ENCODE data around the gene KLK8.

KLK8 gene

DNA sequence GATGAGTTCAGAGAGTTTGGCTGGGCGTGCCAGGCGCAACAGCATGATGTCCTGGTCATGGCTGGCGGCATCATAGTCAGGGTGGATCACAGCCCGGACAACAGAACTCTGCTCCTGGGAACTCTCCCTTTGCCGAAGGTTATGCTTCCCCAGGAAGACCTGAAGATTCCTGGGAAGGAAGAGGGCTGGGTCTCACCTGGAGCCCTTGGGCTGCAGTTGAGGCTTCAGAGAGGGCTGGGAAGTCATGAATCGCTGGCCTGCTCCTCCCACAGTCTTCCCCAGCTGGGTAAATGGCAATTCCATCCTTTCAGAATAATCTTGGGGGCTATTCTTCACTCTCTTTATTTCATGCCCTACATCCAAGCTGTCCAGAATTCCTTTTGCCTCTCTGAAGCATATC lies 38.0 kb downstream of the KLK8 start:
- H3K36me3 ChIP-seq (ENCODE audit: insufficient read depth, low read length), result no peaks in the 10 kb centered on the region
- no peaks in the 10 kb centered on the region for H4K20me1 ChIP-seq (ENCODE audit: insufficient read depth, low read length)
- H2AFZ ChIP-seq (ENCODE audit: low read depth, low read length), result no peak overlapping the region
- no peak for ATAC-seq (ENCODE audit: insufficient read depth, low read depth)
- H3K4me3 ChIP-seq (ENCODE audit: low read depth in 1 of 2, low read length in 2 of 2), result no peak overlapping the region
- H3K9me3 ChIP-seq (ENCODE audit: insufficient read depth, low read length, severe bottlenecking), result no peaks in the 10 kb centered on the region
- DNase-seq, result no peak
- H3K27ac ChIP-seq (ENCODE audit: low read length), result no peak overlapping the region
- H3K4me2 ChIP-seq (ENCODE audit: insufficient read depth, low read length), result no peak overlapping the region
- no peaks in the 10 kb centered on the region for H3K79me2 ChIP-seq (ENCODE audit: insufficient read depth, low read length)
- H3K4me1 ChIP-seq (ENCODE audit: insufficient read depth, low read length), result no peaks in the 10 kb centered on the region
- H3K27me3 ChIP-seq (ENCODE audit: insufficient read depth, low read length, poor library complexity), result no peaks in the 10 kb centered on the region
- H3K9ac ChIP-seq (ENCODE audit: low read depth, low read length), result no peak overlapping the region
- TF ChIP-seq, protein P1, sequence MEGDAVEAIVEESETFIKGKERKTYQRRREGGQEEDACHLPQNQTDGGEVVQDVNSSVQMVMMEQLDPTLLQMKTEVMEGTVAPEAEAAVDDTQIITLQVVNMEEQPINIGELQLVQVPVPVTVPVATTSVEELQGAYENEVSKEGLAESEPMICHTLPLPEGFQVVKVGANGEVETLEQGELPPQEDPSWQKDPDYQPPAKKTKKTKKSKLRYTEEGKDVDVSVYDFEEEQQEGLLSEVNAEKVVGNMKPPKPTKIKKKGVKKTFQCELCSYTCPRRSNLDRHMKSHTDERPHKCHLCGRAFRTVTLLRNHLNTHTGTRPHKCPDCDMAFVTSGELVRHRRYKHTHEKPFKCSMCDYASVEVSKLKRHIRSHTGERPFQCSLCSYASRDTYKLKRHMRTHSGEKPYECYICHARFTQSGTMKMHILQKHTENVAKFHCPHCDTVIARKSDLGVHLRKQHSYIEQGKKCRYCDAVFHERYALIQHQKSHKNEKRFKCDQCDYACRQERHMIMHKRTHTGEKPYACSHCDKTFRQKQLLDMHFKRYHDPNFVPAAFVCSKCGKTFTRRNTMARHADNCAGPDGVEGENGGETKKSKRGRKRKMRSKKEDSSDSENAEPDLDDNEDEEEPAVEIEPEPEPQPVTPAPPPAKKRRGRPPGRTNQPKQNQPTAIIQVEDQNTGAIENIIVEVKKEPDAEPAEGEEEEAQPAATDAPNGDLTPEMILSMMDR (IDR thresholded peaks at IDR 0.05; ENCODE audit: borderline replicate concordance, extremely low read depth, low read length, poor library complexity, severe bottlenecking), result no peak
- no peak for TF ChIP-seq EZH2 (IDR thresholded peaks at IDR 0.05; ENCODE audit: borderline replicate concordance, low read depth, low read length, severe bottlenecking)

- DNase-seq, result no peak
- Histone ChIP-seq H3K36me3 (ENCODE audit: insufficient read depth, low read length) (no peaks in the 10 kb centered on the region), H3K27me3 (ENCODE audit: insufficient read depth, low read length, poor library complexity) (no peaks in the 10 kb centered on the region), H3K4me3 (ENCODE audit: low read depth in 1 of 2, low read length in 2 of 2) (no peak overlapping the region), H2AFZ (ENCODE audit: low read depth, low read length) (no peak overlapping the region), H4K20me1 (ENCODE audit: insufficient read depth, low read length) (no peaks in the 10 kb centered on the region), H3K4me1 (ENCODE audit: insufficient read depth, low read length) (no peaks in the 10 kb centered on the region), H3K27ac (ENCODE audit: low read length) (no peak overlapping the region), H3K4me2 (ENCODE audit: insufficient read depth, low read length) (no peak overlapping the region), H3K79me2 (ENCODE audit: insufficient read depth, low read length) (no peaks in the 10 kb centered on the region), H3K9me3 (ENCODE audit: insufficient read depth, low read length, severe bottlenecking) (no peaks in the 10 kb centered on the region), H3K9ac (ENCODE audit: low read depth, low read length) (no peak overlapping the region)
- ATAC-seq (ENCODE audit: insufficient read depth, low read depth), result no peak
- no peak for TF ChIP-seq EZH2 (IDR thresholded peaks at IDR 0.05; ENCODE audit: borderline replicate concordance, low read depth, low read length, severe bottlenecking)
- TF ChIP-seq, protein P1 (IDR thresholded peaks at IDR 0.05; ENCODE audit: borderline replicate concordance, extremely low read depth, low read length, poor library complexity, severe bottlenecking), result no peak
Measured at GRCh38 chr19:50962245-50962644, 39.2 kb downstream of the KLK8 start.

- Histone ChIP-seq H3K79me2 (ENCODE audit: insufficient read depth, low read length) (no peaks in the 10 kb centered on the region), H3K4me1 (ENCODE audit: insufficient read depth, low read length) (no peaks in the 10 kb centered on the region), H3K36me3 (ENCODE audit: insufficient read depth, low read length) (no peaks in the 10 kb centered on the region), H3K4me2 (ENCODE audit: insufficient read depth, low read length) (no peak overlapping the region), H2AFZ (ENCODE audit: low read depth, low read length) (no peak overlapping the region), H3K27ac (ENCODE audit: low read length) (no peak overlapping the region), H3K9ac (ENCODE audit: low read depth, low read length) (no peak overlapping the region), H3K9me3 (ENCODE audit: insufficient read depth, low read length, severe bottlenecking) (no peaks in the 10 kb centered on the region), H3K27me3 (ENCODE audit: insufficient read depth, low read length, poor library complexity) (no peaks in the 10 kb centered on the region), H3K4me3 (ENCODE audit: low read depth in 1 of 2, low read length in 2 of 2) (no peak overlapping the region), H4K20me1 (ENCODE audit: insufficient read depth, low read length) (no peaks in the 10 kb centered on the region; the same call in 1 of the 2 replicates)
- ATAC-seq (ENCODE audit: insufficient read depth, low read depth), result no peak
- DNase-seq, result no peak
- TF ChIP-seq, protein P1 (IDR thresholded peaks at IDR 0.05; ENCODE audit: borderline replicate concordance, extremely low read depth, low read length, poor library complexity, severe bottlenecking), result no peak
- TF ChIP-seq EZH2 (IDR thresholded peaks at IDR 0.05; ENCODE audit: borderline replicate concordance, low read depth, low read length, severe bottlenecking), result no peak
Measured at GRCh38 chr19:50959731-50960500, 41.5 kb downstream of the KLK8 start.
